Measurements from ENCODE around the gene H1-8. TPM values are rescaled to one million over a fixed set of nuclear protein-coding genes. Genes with fewer than 3 reads are reported as not detected.

The H1-8 gene
- total RNA-seq, 4 donors from 2014 or later, result not detected

DNA sequence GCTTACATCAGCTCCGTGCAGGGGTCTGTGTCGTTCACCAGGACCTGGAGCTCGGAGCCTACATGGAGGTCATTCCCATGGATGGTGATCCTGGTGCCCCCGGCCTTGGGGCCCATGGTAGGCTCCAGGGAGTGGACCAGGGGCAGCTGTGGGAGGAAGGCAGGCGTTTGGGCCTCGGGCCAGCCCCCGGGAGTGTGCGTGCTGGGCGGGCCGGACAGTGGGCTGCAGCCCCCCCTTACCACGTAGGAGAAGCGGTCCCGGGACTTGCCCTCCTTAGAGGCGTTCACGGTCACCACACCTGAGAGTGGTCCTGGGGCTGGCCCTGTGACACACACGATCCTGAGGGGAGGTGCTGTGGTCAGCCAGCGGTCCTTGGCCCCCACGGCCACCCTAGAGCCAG, 29.6 kb downstream of the H1-8 start:
- no peak overlapping the region for H3K27ac ChIP-seq
- 20 to 67% methylated on average over 1 to 3 of the region's 18 CpGs for WGBS, 2 donors
- H3K4me1 ChIP-seq, result peaks cover 8 to 21% (median 10%) of the 10 kb centered on the region in 3 donors
- TF ChIP-seq, protein P1, sequence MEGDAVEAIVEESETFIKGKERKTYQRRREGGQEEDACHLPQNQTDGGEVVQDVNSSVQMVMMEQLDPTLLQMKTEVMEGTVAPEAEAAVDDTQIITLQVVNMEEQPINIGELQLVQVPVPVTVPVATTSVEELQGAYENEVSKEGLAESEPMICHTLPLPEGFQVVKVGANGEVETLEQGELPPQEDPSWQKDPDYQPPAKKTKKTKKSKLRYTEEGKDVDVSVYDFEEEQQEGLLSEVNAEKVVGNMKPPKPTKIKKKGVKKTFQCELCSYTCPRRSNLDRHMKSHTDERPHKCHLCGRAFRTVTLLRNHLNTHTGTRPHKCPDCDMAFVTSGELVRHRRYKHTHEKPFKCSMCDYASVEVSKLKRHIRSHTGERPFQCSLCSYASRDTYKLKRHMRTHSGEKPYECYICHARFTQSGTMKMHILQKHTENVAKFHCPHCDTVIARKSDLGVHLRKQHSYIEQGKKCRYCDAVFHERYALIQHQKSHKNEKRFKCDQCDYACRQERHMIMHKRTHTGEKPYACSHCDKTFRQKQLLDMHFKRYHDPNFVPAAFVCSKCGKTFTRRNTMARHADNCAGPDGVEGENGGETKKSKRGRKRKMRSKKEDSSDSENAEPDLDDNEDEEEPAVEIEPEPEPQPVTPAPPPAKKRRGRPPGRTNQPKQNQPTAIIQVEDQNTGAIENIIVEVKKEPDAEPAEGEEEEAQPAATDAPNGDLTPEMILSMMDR (IDR thresholded peaks at IDR 0.05), result no peak
- no peak for TF ChIP-seq POLR2A (IDR thresholded peaks at IDR 0.05)
- no peaks in the 10 kb centered on the region for H3K9me3 ChIP-seq
- intact Hi-C loops (cut with DNase I), result no loop called here
- H3K4me3 ChIP-seq, result no peak overlapping the region
- DNase-seq, result no peak
- peaks cover 0 to 73% (median 17%) of the 10 kb centered on the region in 3 donors for H3K36me3 ChIP-seq
- H3K27me3 ChIP-seq, result no peaks in the 10 kb centered on the region

DNA sequence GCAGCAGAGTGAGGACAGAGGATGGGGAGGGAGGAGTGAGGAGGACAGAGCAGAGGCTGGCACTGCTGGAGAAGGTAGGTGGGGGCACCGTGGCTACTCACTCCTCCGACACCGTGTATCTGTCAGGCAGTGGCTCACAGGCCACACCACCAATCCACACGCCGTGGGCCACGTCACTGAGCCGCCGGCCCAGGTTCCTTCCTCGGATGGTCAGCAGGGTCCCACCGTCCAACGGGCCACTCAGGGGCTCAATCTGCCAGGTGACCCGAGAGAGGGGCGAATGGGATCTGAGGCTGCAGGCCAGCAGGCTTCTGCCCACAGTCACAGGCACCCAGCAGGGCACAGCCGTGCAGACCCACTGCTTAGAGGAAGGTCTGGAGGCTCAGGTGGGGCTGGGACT, 30.5 kb downstream of the H1-8 start:
- 83 to 89% methylated on average over 10 to 14 of the region's 14 CpGs for WGBS, 2 donors
- no peaks in the 10 kb centered on the region for H3K27me3 ChIP-seq
- intact Hi-C loops (cut with DNase I), result no loop called here
- H3K4me3 ChIP-seq, result no peak overlapping the region
- no peaks in the 10 kb centered on the region for H3K9me3 ChIP-seq
- H3K27ac ChIP-seq, result no peak overlapping the region
- H3K36me3 ChIP-seq, result peaks cover 0 to 74% (median 17%) of the 10 kb centered on the region in 3 donors
- TF ChIP-seq POLR2A (IDR thresholded peaks at IDR 0.05), result no peak
- TF ChIP-seq, protein P1 (IDR thresholded peaks at IDR 0.05), result no peak
- H3K4me1 ChIP-seq, result peaks cover 14 to 27% (median 17%) of the 10 kb centered on the region in 3 donors
- DNase-seq, result no peak

DNA sequence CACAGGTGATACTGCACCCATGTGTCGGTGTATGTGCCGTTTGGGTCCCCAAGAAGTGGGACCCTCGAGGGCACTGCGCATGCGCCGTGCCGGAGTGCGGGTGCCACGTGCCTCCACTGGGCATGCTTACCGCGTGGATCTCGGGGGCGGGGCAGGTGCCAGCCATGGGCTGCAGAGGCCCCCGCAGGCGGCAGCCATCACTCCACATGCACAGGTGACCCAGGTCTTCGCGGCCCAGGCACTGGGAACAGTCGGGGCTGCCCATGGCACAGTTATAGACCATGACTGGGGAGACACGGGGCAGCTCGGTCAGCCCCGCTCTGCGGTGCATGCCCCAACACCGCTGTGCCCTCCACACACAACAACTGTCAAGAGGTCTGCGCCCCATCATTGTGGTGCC, 31.2 kb downstream of the H1-8 start:
- Histone ChIP-seq H3K27me3 (no peaks in the 10 kb centered on the region), H3K9me3 (no peaks in the 10 kb centered on the region), H3K27ac (no peak overlapping the region), H3K4me3 (no peak overlapping the region), H3K36me3 (peaks cover 0 to 70% (median 17%) of the 10 kb centered on the region in 3 donors), H3K4me1 (peaks cover 14 to 34% (median 20%) of the 10 kb centered on the region in 3 donors)
- 60 to 87% methylated on average over 2 to 4 of the region's 24 CpGs for WGBS, 2 donors
- intact Hi-C loops (cut with DNase I), result no loop called here
- DNase-seq, result no peak
- TF ChIP-seq POLR2A (IDR thresholded peaks at IDR 0.05), result no peak
- TF ChIP-seq, protein P1 (IDR thresholded peaks at IDR 0.05), result no peak

DNA sequence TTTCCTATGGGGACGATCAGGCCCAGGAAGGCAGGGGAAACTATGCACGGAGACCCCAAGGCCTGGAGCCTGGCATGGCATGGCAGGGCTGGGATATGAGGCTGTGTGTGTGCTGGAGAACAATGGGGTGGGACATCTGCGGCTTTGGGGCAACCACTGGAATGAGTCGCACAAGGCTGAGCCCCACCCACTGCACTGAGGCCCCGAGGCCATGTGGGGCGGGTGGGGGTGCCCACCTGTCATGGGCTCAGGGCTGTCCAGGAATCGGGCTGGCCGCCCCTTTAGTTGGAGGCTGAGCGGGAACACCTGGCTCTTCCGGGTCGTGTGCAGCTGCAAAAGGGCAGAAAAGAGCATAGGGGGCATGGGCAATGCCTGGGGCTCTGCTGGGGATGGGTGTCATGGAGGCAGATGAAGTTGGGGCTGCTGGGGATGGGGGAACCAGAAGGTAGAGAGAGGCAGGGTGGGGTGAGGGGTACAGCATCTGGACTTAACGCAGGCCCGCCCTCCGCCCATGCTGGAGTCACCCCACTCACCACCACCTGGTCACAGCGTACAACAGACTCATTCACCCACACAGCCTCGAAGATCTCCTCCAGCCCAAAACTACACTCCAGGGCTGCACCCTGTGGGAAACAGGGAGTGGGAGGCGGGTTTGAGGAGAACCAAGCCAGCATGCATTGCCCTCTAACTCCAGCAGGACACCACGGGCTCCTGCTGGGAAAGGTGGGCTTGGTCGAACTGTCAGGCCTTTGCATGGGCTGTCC, 32.4 kb downstream of the H1-8 start:
- Histone ChIP-seq H3K36me3 (peaks cover 0 to 69% (median 8%) of the 10 kb centered on the region in 3 donors), H3K4me3 (no peak overlapping the region)
- WGBS, 2 donors, result 82 to 89% methylated on average over 5 to 6 of the region's 19 CpGs

DNA sequence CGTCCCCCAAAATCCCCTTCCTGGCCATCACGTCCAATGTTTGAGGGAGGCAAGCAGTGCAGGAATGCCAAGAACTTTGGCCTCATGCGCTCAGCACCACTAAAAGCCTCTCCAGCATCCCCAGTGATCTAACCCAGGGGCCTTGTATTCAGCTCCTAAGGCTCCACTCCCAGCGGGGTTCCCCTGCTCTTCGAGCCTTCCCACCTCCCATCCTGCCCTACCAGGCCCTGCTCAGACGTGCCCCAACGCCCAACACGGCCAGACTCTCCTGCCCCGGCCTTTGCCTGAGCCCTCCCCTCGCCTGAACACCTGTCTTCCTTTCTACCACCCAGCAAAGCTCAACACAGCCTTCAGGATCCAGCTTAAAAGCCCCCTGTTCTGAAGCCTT, 33.0 kb downstream of the H1-8 start:
- Histone ChIP-seq H3K27ac (peak overlapping the region in 3 of 4 donors; percentile 42 to 80 (median 74)), H3K36me3 (peaks cover 0 to 70% (median 3%) of the 10 kb centered on the region in 3 donors), H3K4me3 (no peak overlapping the region), H3K27me3 (no peaks in the 10 kb centered on the region), H3K4me1 (peaks cover 14 to 34% (median 20%) of the 10 kb centered on the region in 3 donors), H3K9me3 (no peaks in the 10 kb centered on the region)
- 53 to 78% methylated on average over 8 to 10 of the region's 10 CpGs for WGBS, 2 donors
- TF ChIP-seq, protein P1 (IDR thresholded peaks at IDR 0.05), result no peak
- no peak for TF ChIP-seq POLR2A (IDR thresholded peaks at IDR 0.05)
- DNase-seq, result no peak
- intact Hi-C loops (cut with DNase I), result no loop called here

More for the DNA sequence above, 32.4 kb downstream of the H1-8 start:
- intact Hi-C loops (cut with DNase I), result no loop called here
- TF ChIP-seq, protein P1 (IDR thresholded peaks at IDR 0.05), result no peak
- TF ChIP-seq POLR2A (IDR thresholded peaks at IDR 0.05), result no peak
- no peak for DNase-seq
- peak overlapping the region in 2 of 4 donors; percentile 74 to 80 for H3K27ac ChIP-seq
- H3K4me1 ChIP-seq, result peaks cover 14 to 34% (median 20%) of the 10 kb centered on the region in 3 donors
- H3K9me3 ChIP-seq, result no peaks in the 10 kb centered on the region
- no peaks in the 10 kb centered on the region for H3K27me3 ChIP-seq
